HG03103 (cell line): ENCODE results near the gene DDO.
"Not testable (repeated sequence)": the region's sequence is repeated elsewhere in the genome, so short reads cannot be mapped to it uniquely, and the experiment has no call there.

ENCODE experiments used
- ATAC-seq: cut with Tn5 transposase; IDR thresholded peaks from one replicate; pipeline ENCODE4 v1.9.1; 2021; ENCODE audit warnings: low read depth; ENCODE audit not compliant: unreplicated experiment

Gene DDO

DNA sequence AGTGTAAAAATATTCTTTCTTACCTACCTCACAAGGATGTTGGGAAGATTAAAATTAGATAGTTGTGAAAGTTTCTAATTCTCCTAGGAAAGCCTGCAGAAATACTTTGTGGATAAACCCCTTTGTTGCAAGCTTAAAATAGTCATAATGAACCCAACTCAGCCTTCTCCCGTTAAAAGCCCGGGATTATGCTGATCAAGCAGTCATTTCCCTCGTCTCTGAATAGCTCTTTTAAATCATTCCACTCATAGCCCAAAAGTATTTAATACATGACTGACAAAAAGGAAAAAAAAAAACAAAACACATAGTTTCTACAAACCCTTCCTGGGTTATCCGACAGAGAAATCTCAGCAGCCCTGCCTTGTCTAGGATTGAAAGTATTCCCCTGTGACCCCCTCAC lies 46.3 kb downstream of the DDO start:
- no peak for ATAC-seq

DNA sequence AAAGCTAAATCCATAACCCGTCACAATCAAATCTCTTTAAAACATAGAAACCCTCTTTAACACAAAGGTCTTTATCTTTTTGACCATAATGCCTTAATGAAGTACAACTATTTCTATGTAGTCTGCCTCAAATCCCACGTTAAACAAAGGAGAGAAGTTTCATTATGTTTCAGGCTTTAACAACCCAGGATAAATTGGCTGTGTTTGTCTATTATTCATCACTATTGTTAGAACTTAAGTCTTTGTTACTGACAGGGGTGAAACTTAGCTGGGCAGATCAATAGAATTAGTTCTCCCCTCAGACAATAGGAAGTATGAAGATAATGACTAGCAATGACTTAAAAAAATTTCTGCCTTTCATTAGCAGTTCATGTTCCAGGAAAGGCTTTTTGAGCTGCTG lies 47.1 kb downstream of the DDO start:
- ATAC-seq, result no peak

DNA sequence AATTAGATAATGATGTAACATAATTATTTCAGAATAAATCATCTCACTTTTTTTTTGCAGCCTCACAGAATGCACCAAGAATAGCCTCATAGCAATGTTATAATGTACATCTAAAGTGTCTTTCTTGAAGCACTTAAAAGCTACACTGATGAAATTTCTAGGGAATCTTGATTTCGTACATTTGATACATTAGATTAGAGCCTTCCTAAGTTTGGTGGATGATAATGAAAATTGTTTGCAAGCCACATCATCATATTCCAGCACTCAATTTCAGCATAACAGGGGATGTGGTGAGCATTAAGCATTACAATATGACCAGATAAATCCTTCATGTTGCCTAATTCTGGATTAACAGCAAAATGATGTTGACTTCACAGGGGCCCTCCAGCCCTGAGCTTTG lies 47.5 kb downstream of the DDO start:
- no peak for ATAC-seq

DNA sequence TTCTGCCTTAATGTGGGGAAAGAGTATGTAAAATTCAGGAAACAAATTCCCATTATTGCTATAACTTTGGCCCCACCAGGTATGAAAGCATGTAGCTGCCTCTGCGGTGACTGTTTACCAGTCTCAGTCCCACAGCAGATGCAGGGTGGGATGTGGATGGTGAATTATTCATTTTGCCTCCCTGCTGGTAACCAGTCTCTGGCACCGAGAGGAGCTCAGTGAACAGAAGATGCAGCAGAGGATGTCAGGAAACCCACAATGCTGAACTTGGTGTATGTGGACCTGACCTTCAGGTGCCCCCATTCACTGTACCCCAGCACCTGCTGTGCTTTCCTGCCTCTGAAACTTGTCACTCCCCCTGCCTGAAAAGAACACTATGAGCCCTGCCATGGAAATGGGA lies 48.4 kb downstream of the DDO start:
- no peak for ATAC-seq

DNA sequence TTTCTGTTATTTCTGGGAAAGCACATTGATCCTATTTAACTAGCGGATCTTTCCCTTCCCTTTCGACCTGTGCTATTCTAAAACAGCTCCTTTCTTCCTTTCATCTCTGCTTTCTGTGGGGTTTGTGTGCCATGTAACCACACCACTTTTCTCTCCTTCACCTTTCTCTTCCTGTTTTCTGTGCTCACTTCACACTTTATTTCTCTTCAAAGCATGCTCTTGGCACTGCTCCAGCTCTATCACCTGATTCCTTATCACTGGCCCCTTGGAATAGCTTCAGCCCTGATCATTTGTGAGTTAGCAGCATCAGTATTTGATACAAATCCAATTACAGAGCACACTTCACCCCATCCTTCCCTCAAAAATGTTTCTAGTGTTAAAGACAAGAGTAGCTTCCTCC lies 49.1 kb downstream of the DDO start:
- no peak for ATAC-seq

DNA sequence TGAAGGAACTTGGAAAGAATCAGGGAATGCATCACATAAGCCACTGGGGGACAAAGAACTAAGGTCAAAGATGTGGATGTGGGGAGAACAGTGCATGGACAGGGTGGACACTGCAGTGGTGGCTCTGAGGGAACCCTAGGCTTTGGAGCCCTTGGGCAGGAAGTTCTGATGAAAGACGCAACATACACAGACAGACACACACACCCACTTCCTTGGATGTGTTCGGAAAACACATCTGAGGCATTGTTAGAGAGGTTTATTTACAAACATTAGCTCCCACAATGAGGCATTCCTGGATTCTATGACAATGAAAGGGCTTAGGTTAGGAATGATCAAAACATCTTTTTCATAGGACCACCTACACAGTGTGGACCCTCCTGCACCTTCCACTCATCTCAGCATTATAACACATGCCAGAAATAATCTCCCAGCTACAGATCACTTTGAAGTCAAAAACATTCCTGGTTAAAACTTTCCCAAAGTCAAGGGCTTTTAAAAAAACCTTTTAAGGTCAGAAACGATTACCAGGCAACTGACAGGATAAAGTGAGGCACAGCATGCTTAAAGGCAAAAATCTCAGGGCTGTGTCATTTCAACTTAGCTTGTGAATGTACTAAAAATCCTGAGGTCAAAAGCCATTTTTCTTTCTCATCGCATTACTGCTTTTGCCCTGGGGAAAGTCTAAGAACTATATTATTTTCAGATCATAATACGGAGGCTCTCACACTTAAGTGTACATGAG lies 50.8 kb downstream of the DDO start:
- no peak for ATAC-seq

DNA sequence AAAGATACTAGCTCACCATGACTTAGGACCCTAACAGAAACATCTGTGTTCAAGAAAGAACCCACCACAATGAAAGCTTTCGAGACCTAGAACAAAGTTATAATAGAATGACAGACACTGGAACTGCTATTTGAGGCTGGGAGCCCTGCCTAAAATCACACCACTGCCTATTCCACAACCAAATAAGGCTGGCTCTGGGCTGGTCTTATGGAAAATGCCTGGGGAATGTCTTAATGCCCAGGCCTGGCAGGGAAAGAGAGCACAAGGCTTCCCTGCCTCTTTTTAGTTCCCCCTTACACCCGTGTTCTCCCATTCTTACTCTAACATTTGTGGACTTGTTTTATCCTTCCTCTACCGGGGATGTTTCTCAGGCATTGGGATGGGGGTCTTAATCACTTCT lies 51.6 kb downstream of the DDO start:
- ATAC-seq, result no peak

DNA sequence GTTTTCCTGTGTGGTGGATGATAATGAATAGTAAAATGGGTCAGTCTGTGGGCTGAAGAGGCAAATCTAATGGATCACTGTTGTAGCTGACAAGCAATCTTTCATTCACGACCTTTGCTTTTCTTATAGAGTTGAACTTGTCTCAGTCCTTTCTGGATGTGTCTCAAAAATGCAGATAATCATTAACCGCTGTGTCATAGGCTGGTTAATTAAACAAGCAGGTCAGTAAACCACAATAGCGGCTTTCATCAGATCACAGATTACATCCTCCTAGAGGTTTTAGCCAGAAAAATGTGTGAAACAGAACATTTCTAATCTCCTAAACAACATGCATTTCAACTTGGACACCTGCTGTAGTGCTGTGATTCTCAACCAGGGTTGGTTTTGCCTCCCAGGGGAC lies 54.7 kb downstream of the DDO start:
- ATAC-seq, result no peak

DNA sequence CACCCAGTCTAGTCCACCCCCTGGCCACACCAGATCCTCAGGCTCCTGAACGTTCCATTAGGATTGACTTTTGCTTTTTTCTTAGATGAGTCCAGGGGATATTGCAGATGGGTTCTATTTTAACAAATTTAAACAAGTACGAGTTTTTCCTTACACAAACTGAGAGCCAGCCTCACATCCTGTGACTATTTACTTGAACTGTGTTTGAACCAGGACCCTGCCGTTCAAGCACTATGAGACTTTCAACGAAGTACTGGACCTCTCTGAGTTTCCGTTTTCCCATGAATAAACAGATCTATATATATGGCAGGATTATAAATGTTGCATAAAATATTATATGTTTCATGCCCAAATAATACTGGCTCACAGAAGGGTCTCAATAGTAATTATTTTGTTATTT lies 55.8 kb downstream of the DDO start:
- ATAC-seq, result no peak

DNA sequence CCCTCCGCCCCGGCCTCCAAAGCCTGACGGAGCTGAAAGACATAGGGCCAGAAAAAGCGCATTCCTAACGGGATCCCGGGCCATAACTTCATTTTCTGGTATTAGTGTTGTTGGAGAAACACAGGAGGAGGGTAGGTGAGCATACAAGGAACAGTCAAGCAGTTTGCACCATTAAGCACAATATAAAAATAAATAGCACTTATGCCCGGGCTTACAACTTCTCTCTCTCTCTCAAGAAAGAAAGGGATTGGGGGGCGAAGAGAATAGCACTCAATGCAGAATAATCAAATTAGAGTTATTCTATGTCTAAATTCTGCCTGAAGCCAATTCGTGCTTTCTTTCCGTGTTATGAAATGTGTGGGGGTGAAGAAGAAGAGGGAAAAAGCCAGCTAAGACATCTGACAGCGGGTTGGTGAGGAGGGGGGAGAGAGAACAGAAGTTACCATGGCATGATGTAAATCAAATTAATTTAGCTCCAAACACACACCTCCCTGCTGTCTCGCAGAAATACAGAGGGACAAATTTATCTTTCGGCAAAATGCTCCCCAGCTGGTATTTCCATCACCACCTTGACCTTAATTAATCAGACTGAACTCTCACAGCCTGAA lies 56.7 kb downstream of the DDO start:
- ATAC-seq, result no peak

DNA sequence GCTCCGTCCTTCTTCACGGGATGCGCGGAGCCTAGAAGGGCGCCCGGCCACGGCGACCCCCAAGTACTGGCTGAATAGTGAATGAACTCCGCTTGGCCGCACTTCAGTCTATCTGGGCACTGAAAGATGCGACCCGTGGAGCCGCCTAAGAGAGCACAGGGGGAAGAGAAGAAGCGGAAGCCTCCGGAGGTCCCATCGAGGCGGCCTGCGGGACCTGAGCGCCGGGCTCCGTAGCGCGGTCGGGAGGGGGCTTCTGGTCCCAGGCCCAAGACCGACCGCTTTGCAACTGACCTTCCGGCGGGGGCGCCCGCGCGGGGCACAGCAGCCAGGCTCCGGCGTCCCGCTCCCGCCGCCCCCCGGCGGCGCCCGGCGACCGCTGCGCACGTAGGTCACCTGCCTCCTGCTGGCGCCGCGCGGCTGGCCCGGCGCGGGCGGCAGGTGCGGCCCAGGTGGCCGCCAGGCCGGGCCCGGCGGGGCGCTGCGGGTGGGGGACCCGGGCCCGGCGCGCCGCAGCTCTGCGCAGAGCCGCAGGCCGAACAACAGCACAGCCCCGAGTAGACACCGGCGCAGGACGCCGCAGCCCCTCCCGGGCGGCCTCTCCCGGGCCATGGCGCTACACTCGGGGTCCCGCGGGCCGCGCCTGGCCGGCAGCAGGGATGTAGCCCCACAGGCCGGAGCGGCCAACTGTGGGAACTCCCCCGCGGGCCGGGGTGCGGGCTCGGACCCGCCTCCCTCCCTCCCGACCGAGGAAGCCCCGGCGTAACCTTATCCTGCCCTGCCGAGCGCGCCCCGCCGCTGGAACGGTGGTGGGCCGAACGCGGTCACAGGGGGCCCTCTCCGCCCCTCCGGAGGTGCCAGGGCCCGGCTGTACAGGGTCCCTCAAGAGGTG lies 57.5 kb downstream of the DDO start, which contains the start of gene METTL24:
Gene METTL24, minus strand, starts transcription at position 686 of the 889 bp plus-strand sequence. Its CDS starts 77 bp downstream, at position 609.
- no peak for ATAC-seq

DNA sequence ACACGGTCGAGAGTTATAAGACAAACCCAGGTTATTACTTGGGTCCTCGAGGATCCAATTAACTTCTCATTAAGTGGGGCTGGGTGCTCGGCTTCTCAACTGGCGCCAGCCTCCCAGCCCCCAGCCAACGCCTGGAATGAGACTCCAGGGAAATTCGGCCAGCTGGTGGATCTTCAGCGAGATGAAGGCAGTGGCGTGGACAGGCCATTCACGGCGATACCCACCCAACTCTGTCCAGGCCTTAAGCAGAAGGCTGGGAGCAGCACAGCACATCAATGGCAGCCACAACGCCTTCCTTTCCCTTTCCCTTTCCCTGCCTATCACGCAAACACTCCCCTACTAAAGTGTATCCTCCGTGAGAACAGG lies 58.1 kb downstream of the DDO start:
- ATAC-seq, result no peak

DNA sequence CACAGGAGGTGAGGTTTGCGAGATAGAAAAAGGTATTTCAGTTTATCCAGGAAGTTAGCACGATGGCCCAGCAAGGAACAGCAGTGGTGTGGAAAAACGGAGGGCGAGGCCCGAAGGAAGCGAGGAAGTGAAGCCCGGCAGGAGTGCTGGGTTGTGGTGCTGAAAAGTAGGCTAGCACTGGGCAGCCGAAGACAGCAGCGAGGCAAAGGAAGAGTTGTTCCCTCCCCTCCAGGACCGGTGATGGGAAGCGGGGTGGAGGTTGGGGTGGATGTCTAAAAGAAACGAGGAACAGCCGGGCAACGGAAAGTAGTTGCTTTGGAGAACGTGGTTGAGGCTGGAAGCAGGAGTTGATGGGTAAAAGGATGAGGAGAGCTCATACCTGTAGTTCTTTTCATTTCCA lies 58.6 kb downstream of the DDO start:
- ATAC-seq, result no peak

DNA sequence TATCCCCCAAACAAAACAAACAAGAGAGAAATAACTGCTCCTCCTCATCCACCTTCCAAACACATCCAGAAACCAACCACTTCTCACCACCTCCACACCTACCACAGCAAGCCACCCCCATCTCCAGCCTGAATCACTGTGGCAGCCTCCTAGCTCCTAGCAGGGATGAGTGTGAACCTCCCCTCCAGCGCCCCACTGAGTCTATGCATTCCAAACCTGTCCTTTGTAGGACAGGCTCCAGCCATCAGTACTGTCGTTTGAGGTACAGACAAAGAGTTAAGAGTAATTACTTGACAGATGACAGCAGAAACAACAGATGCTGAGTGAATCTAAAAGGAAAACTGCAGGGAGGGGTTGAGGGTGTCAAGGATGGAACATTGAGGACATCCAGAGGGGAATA lies 59.6 kb downstream of the DDO start:
- ATAC-seq, result no peak

DNA sequence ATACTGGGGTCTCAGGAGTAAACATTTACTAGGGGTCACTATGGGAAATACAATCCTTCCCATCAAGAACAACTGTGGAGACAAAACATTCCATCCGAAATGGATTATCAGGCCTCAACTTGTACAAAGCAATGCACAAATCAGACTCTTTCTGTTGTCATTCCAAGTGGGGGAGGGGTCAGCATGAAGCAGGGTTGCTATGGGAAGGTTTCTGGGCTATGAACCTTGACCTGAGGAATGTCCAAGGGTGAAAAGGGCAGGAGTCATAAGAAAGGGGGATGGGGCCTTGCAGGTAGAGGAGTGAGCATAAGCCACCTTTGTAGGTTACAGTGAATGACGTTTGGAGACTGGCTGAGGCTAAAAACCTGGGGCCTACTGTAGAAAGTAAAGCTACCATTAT lies 60.4 kb downstream of the DDO start:
- ATAC-seq, result no peak

DNA sequence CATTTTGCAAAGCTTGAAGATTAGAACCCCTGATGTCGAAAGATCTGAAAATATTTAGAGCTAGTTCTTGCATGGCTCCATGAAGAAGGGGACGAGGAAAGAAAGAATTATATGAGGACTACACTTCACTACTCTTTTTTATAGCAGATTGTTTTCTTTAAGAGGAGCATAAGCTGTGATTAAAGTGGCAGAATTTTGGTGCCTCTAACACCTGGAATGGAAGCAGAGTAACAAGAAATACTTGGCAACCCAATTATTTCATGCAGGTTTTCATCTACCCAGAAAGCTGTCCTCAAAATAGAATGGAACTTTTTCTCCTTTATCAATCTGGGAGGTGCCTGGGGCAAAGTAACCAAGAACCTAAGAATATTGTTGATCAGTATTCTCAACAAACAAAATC lies 61.2 kb downstream of the DDO start:
- ATAC-seq, result no peak

DNA sequence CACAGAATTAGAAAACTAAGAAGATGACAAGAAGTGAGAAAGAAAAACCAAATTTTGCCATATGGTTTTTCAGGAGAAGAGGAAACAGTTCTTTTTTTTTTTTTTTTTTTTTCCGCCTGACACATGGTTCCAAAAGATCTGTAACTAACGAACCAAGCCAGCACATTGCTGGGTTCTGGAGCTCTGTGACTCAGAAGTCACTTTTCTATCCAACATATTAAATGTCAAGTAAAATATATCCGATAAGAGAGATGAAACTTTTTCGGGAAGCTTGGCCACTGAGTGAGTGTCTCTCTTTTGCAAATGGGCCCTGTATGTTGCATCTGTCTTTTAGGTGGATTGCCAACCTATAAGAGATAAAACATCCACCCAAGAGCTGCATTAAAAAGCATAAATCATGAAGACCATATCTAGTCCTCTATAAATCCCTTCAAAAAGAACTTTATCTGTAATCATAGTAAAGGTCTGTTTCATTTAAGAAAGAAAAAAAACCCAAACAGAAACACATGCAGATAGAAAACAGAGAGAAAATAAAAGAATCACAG lies 61.8 kb downstream of the DDO start:
- ATAC-seq, result no peak

DNA sequence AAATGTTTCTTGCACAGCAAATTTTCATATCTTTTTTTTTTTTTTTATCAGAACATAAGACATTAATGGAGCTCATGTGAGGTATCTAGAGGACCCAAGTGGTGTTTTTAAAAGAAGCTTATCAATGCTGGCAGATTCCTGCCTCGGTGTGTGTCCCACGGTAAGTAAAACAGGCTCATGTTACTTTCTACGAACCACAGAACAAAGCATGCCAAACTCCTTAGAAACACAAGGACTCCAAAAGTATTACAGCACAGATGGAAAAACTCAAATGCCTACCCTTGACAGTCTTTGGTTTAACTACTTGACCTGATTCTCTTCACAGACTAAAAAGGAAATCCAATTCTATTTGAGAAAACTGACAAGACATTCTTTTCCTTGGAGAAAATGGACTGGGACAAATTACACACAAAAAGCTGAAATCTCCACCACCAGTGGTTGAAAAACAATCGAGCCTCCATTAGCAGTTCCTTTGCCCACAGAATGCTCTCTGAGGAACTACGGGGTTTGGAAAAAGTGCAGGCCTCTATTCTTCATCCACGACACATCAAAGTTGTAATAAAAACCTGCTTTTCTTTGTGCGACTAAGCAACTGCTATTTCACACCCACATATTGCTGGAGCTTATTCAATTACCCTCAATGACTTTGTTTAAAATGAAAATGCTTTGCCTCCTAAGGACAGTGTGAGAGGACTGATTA lies 62.7 kb downstream of the DDO start:
- no peak for ATAC-seq

DNA sequence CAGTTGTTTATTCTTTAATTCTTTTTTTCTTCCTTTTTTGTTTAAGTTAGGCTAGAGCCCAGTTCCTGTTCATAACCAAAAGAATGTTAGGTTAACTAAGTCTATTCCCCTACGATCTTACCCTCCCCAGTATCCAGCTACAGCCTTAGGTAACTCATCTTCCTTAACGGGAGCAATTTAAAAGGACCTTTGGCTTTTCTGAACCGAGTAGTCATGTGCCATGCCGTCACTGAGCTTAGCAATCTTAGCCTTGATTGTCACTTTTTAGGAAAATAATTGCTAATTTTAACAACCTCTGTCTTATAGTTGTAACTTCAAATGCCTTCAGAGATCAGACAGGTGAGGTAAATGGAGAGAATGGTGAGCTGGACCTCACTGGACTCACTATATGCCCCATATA lies 63.4 kb downstream of the DDO start:
- no peak for ATAC-seq

DNA sequence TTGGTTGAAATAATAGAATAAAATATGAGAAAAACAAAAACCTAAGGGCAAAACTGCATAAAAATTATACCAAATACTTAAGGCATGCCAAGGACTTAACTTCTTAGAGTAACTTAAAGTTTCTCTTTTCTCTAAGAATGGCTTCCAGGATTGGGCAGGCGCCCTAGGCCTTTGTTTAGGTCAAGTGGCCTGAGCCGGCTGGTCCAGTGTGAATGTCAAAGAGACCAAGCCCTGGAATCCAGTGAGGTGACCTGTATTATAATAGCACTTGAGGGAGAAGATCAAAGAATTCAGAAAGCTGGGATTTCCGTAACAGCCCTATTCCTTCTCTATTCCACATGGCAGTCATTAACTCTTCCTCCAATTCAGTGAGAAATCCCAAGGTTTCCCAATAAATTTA lies 63.8 kb downstream of the DDO start:
- ATAC-seq, result no peak

DNA sequence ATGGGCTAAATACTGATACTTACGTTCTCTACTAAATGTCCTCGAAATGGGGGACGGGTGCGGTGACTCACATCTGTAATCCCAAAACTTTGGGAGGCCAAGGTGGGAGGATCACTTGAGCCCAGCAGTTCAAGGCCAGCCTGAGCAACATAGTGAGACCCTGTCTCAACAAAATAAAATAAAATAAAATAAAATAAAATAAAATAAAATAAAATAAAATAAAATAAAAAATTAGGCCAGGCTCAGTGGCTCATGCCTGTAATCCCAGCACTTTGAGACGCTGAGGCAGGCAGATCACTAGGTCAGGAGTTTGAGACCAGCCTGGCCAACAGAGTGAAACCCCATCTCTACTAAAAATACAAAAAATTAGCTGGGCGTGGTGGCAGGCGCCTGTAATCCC lies 64.8 kb downstream of the DDO start:
- not testable (repeated sequence) for ATAC-seq
